Measurements from ENCODE around the gene MERTK. TPM values are rescaled to one million over a fixed set of nuclear protein-coding genes. Genes with fewer than 3 reads are reported as not detected.

The MERTK gene
- total RNA-seq, 1 experiment from 2014 or later = 2.1 TPM

- intact Hi-C loops (cut with micrococcal nuclease; ENCODE audit: unreplicated experiment) = no loop called here
- CTCF ChIA-PET = no interaction called here
- no peak for DNase-seq
- H3K36me3 Mint-ChIP-seq (ENCODE audit: insufficient read depth, unreplicated experiment) = no peaks in the 10 kb centered on the region
- H3K27me3 Mint-ChIP-seq (ENCODE audit: unreplicated experiment) = no peaks in the 10 kb centered on the region
- BruUV-seq (replicated peaks) = no TSS peak
- H3K9me3 Mint-ChIP-seq (ENCODE audit: low read depth, unreplicated experiment) = peaks cover 8% of the 10 kb centered on the region
- no peak overlapping the region for H3K4me3 Mint-ChIP-seq (ENCODE audit: low read depth, unreplicated experiment)
- TF ChIP-seq CTCF (IDR thresholded peaks at IDR 0.05; ENCODE audit: unreplicated experiment) = no peak
- peaks cover 39% of the 10 kb centered on the region for H3K4me1 Mint-ChIP-seq (ENCODE audit: low read depth, unreplicated experiment)
- H3K27ac Mint-ChIP-seq (ENCODE audit: unreplicated experiment) = no peak overlapping the region
Observed at GRCh38 chr2:111977240-111977639, 78.8 kb downstream of the MERTK start.

GRCh38 chr2:111978452-111979170 lies 80.2 kb downstream of the MERTK start:
- CTCF ChIA-PET = no interaction called here
- peaks cover 8% of the 10 kb centered on the region for H3K9me3 Mint-ChIP-seq (ENCODE audit: low read depth, unreplicated experiment)
- BruUV-seq (replicated peaks) = no TSS peak
- no peak overlapping the region for H3K27ac Mint-ChIP-seq (ENCODE audit: unreplicated experiment)
- no peaks in the 10 kb centered on the region for H3K27me3 Mint-ChIP-seq (ENCODE audit: unreplicated experiment)
- peaks cover 36% of the 10 kb centered on the region for H3K4me1 Mint-ChIP-seq (ENCODE audit: low read depth, unreplicated experiment)
- intact Hi-C loops (cut with micrococcal nuclease; ENCODE audit: unreplicated experiment) = no loop called here
- TF ChIP-seq CTCF (IDR thresholded peaks at IDR 0.05; ENCODE audit: unreplicated experiment) = no peak
- DNase-seq = no peak
- no peak overlapping the region for H3K4me3 Mint-ChIP-seq (ENCODE audit: low read depth, unreplicated experiment)
- H3K36me3 Mint-ChIP-seq (ENCODE audit: insufficient read depth, unreplicated experiment) = no peaks in the 10 kb centered on the region

- CTCF ChIA-PET = no interaction called here
- TF ChIP-seq CTCF (IDR thresholded peaks at IDR 0.05; ENCODE audit: unreplicated experiment) = no peak
- Mint-ChIP-seq H3K27ac (ENCODE audit: unreplicated experiment) (no peak overlapping the region), H3K9me3 (ENCODE audit: low read depth, unreplicated experiment) (peaks cover 8% of the 10 kb centered on the region), H3K4me3 (ENCODE audit: low read depth, unreplicated experiment) (no peak overlapping the region), H3K27me3 (ENCODE audit: unreplicated experiment) (no peaks in the 10 kb centered on the region), H3K36me3 (ENCODE audit: insufficient read depth, unreplicated experiment) (no peaks in the 10 kb centered on the region), H3K4me1 (ENCODE audit: low read depth, unreplicated experiment) (peaks cover 32% of the 10 kb centered on the region)
- intact Hi-C loops (cut with micrococcal nuclease; ENCODE audit: unreplicated experiment) = no loop called here
- BruUV-seq (replicated peaks) = no TSS peak
- no peak for DNase-seq
Observed at GRCh38 chr2:111981666-111982065, 83.3 kb downstream of the MERTK start.

GRCh38 chr2:111982822-111983221 lies 84.4 kb downstream of the MERTK start:
- H3K4me3 Mint-ChIP-seq (ENCODE audit: low read depth, unreplicated experiment) = no peak overlapping the region
- CTCF ChIA-PET = no interaction called here
- no peak for DNase-seq
- no TSS peak for BruUV-seq (replicated peaks)
- no peaks in the 10 kb centered on the region for H3K36me3 Mint-ChIP-seq (ENCODE audit: insufficient read depth, unreplicated experiment)
- H3K27me3 Mint-ChIP-seq (ENCODE audit: unreplicated experiment) = no peaks in the 10 kb centered on the region
- intact Hi-C loops (cut with micrococcal nuclease; ENCODE audit: unreplicated experiment) = no loop called here
- no peak overlapping the region for H3K27ac Mint-ChIP-seq (ENCODE audit: unreplicated experiment)
- no peak for TF ChIP-seq CTCF (IDR thresholded peaks at IDR 0.05; ENCODE audit: unreplicated experiment)
- H3K4me1 Mint-ChIP-seq (ENCODE audit: low read depth, unreplicated experiment) = peaks cover 28% of the 10 kb centered on the region
- peaks cover 1% of the 10 kb centered on the region for H3K9me3 Mint-ChIP-seq (ENCODE audit: low read depth, unreplicated experiment)
